HG03175 (cell line): ENCODE data around the gene RAB5IF.

Source experiments
- ATAC-seq: cut with Tn5 transposase; IDR thresholded peaks from one replicate; pipeline ENCODE4 v1.9.1; 2021; ENCODE audit warnings: mild to moderate bottlenecking, moderate library complexity; ENCODE audit not compliant: unreplicated experiment

Gene RAB5IF

GRCh38 chr20:36658300-36658699 is 52.7 kb downstream of the RAB5IF start:
- no peak for ATAC-seq
